Calu3 (cell line): ENCODE measurements around the gene MRPS15. TPM values are rescaled to one million over a fixed set of nuclear protein-coding genes. Genes with fewer than 3 reads are reported as not detected.

Experiments
- BruUV-seq: library from RNA; stranded (reverse); fragments of 400-500 nt; replicated peaks from 2 replicates; lab custom pipeline; 2021; lab: Mats Ljungman, UMichigan
- CTCF ChIA-PET: fragments of 300-600 bp; sonication (Branson Sonifier 250); formaldehyde crosslinking; loops from one replicate; lab custom pipeline; 2022; ENCODE audit warnings: antibody characterized with exemption; lab: Charles Lee
- DNase-seq: peaks from one replicate; pipeline ENCODE4 v3.0.0; 2022
- H3K27ac Mint-ChIP-seq: one replicate; pipeline ENCODE4 v1.8.0; 2022; ENCODE audit warnings: mixed read lengths; ENCODE audit not compliant: unreplicated experiment
- H3K27me3 Mint-ChIP-seq: one replicate; pipeline ENCODE4 v1.8.0; 2022; ENCODE audit warnings: mixed read lengths; ENCODE audit not compliant: unreplicated experiment
- H3K36me3 Mint-ChIP-seq: one replicate; pipeline ENCODE4 v1.8.0; 2022; ENCODE audit warnings: mild to moderate bottlenecking, moderate library complexity, mixed read lengths; ENCODE audit not compliant: insufficient read depth, unreplicated experiment
- H3K4me1 Mint-ChIP-seq: one replicate; pipeline ENCODE4 v1.8.0; 2022; ENCODE audit warnings: mild to moderate bottlenecking, low read depth, mixed read lengths; ENCODE audit not compliant: unreplicated experiment
- H3K4me3 Mint-ChIP-seq: one replicate; pipeline ENCODE4 v1.8.0; 2022; ENCODE audit warnings: mild to moderate bottlenecking, low read depth, moderate library complexity, mixed read lengths; ENCODE audit not compliant: unreplicated experiment
- H3K9me3 Mint-ChIP-seq: one replicate; pipeline ENCODE4 v1.8.0; 2022; ENCODE audit warnings: low read depth, mixed read lengths; ENCODE audit not compliant: unreplicated experiment
- CTCF ChIP-seq: fragments of 200-600 bp; IDR thresholded peaks from one replicate; pipeline ENCODE4 v1.8.0; 2022; ENCODE audit warnings: antibody characterized with exemption; ENCODE audit not compliant: unreplicated experiment
- intact Hi-C: fragments of 100-400 bp; cut with micrococcal nuclease; formaldehyde crosslinking; loops from one replicate; pipeline ENCODE4 v1.10.0; 2022; ENCODE audit not compliant: unreplicated experiment
- total RNA-seq: library from RNA; stranded (reverse); gene quantifications from 2 replicates; pipeline ENCODE4 v1.2.3, GENCODE V29; 2022

The MRPS15 gene
- total RNA-seq, 1 experiment from 2014 or later: 97.8 TPM

- no peak for DNase-seq
- intact Hi-C loops: no loop called here
- no peaks in the 10 kb centered on the region for H3K27me3 Mint-ChIP-seq
- BruUV-seq: no TSS peak
- H3K4me1 Mint-ChIP-seq: peaks cover 9% of the 10 kb centered on the region
- H3K36me3 Mint-ChIP-seq: peaks cover 47% of the 10 kb centered on the region
- TF ChIP-seq CTCF: no peak
- peak overlapping the region; percentile 55 for H3K27ac Mint-ChIP-seq
- H3K9me3 Mint-ChIP-seq: no peaks in the 10 kb centered on the region
- CTCF ChIA-PET: no interaction called here
- H3K4me3 Mint-ChIP-seq: no peak overlapping the region
Measured at GRCh38 chr1:36453600-36454388, 10.4 kb downstream of the MRPS15 start.

- Mint-ChIP-seq H3K4me1 (peaks cover 9% of the 10 kb centered on the region), H3K27me3 (no peaks in the 10 kb centered on the region), H3K27ac (no peak overlapping the region), H3K9me3 (no peaks in the 10 kb centered on the region), H3K4me3 (no peak overlapping the region), H3K36me3 (peaks cover 47% of the 10 kb centered on the region)
- CTCF ChIA-PET: no interaction called here
- intact Hi-C loops: no loop called here
- DNase-seq: no peak
- TF ChIP-seq CTCF: no peak
- no TSS peak for BruUV-seq
Measured at GRCh38 chr1:36453051-36453450, 11.1 kb downstream of the MRPS15 start.

GRCh38 chr1:36450919-36451305, 13.3 kb downstream of the MRPS15 start:
- intact Hi-C loops: no loop called here
- Mint-ChIP-seq H3K36me3 (peaks cover 42% of the 10 kb centered on the region), H3K9me3 (no peaks in the 10 kb centered on the region), H3K27ac (peak overlapping the region; percentile 95), H3K27me3 (no peaks in the 10 kb centered on the region), H3K4me1 (peaks cover 9% of the 10 kb centered on the region), H3K4me3 (peak overlapping the region; percentile 82)
- no peak for DNase-seq
- CTCF ChIA-PET: interaction anchor here (0.6 to 1.6 kb wide), 5 partner anchors 36 to 316 kb away, joined by 3 to 6 read pairs (median 3); no protein-coding TSS in a partner anchor
- TF ChIP-seq CTCF: no peak
- BruUV-seq: TSS peak; percentile 91

- H3K27me3 Mint-ChIP-seq: no peaks in the 10 kb centered on the region
- no peak for TF ChIP-seq CTCF
- DNase-seq: peak; percentile 94
- H3K27ac Mint-ChIP-seq: peak within 1 kb of the TSS; percentile 95
- no peaks in the 10 kb centered on the region for H3K9me3 Mint-ChIP-seq
- CTCF ChIA-PET: interaction anchor here (0.6 to 1.6 kb wide), 8 partner anchors 9 to 1242 kb away, joined by 3 to 6 read pairs (median 3); partner anchors contain the start of gene MRPS15
- peaks cover 41% of the 10 kb centered on the region for H3K36me3 Mint-ChIP-seq
- no TSS peak for BruUV-seq
- intact Hi-C loops: no loop called here
- H3K4me3 Mint-ChIP-seq: peak within 1 kb of the TSS; percentile 82
- H3K4me1 Mint-ChIP-seq: peaks cover 9% of the 10 kb centered on the region
Measured at GRCh38 chr1:36450270-36450918, 13.8 kb downstream of the MRPS15 start, which contains the start of gene OSCP1. TSS of gene OSCP1 (minus strand) at chr1:36450451. CDS start at chr1:36450369, 82 bp downstream.
